PC-3 (cell line): ENCODE data around the gene EMP1. TPM values are rescaled to one million over a fixed set of nuclear protein-coding genes. Genes with fewer than 3 reads are reported as not detected.

Source experiments
- ATAC-seq: fragments of 200-7000 bp; cut with Tn5 transposase; 2 replicates; pipeline ENCODE4 v1.9.1; 2020; ENCODE audit warnings: mild to moderate bottlenecking, moderate library complexity
- BruUV-seq: library from RNA; stranded (reverse); fragments of 400-500 nt; replicated peaks from 2 replicates; lab custom pipeline; 2021; lab: Mats Ljungman, UMichigan
- CTCF ChIA-PET: fragments of 300-600 bp; sonication (Branson Sonifier 250); formaldehyde crosslinking; loops from one replicate; lab custom pipeline; 2022; ENCODE audit warnings: antibody characterized with exemption; lab: Charles Lee
- POLR2A ChIA-PET: fragments of 300-600 bp; sonication (Branson Sonifier 250); formaldehyde crosslinking; loops from one replicate; lab custom pipeline; 2022; ENCODE audit warnings: antibody characterized with exemption; ENCODE audit not compliant: unreplicated experiment; lab: Charles Lee
- DNase-seq: peaks from one replicate; pipeline ENCODE4 v3.0.0-alpha.2; 2015
- H2AFZ ChIP-seq: fragments of 300-600 bp; sonication (generic); 2 replicates; pipeline ENCODE4 v1.6.0; 2016; ENCODE audit warnings: antibody characterized with exemption, low read length
- H3F3A ChIP-seq: fragments of 300-600 bp; sonication (generic); one replicate; pipeline ENCODE4 v1.6.0; 2017; ENCODE audit warnings: antibody characterized with exemption, low read length, control low read depth, mild to moderate bottlenecking; ENCODE audit not compliant: unreplicated experiment
- H3K27ac ChIP-seq: fragments of 300-600 bp; sonication (generic); 2 replicates; pipeline ENCODE4 v1.5.1; 2016; ENCODE audit warnings: mild to moderate bottlenecking, low read length
- H3K27me3 ChIP-seq: fragments of 300-600 bp; sonication (generic); 2 replicates; pipeline ENCODE4 v1.6.1; 2016; ENCODE audit warnings: low read length, mixed read lengths
- H3K36me3 ChIP-seq: fragments of 300-600 bp; sonication (generic); 2 replicates; pipeline ENCODE4 v1.6.1; 2016; ENCODE audit warnings: low read depth, mixed run types, low read length, mixed read lengths
- H3K4me1 ChIP-seq: fragments of 300-600 bp; sonication (generic); 2 replicates; pipeline ENCODE4 v1.5.1; 2016; ENCODE audit warnings: low read length; ENCODE audit not compliant: insufficient read depth
- H3K4me2 ChIP-seq: fragments of 300-600 bp; sonication (generic); 2 replicates; pipeline ENCODE4 v1.6.0; 2016; ENCODE audit warnings: low read length
- H3K4me3 ChIP-seq: fragments of 300-600 bp; sonication (generic); 2 replicates; pipeline ENCODE4 v1.5.1; 2016; ENCODE audit warnings: mild to moderate bottlenecking, low read length, mixed read lengths
- H3K79me2 ChIP-seq: fragments of 300-600 bp; sonication (generic); 2 replicates; pipeline ENCODE4 v1.6.1; 2017; ENCODE audit warnings: low read length, mixed read lengths
- H3K9ac ChIP-seq: fragments of 300-600 bp; sonication (generic); 2 replicates; pipeline ENCODE4 v1.6.0; 2016; ENCODE audit warnings: mild to moderate bottlenecking, low read length
- H3K9me2 ChIP-seq: fragments of 300-600 bp; sonication (generic); replicated peaks from 2 replicates; pipeline ENCODE4 v1.6.1; 2016; ENCODE audit warnings: mixed run types, low read length, mixed read lengths
- H3K9me3 ChIP-seq: fragments of 300-600 bp; sonication (generic); 2 replicates; pipeline ENCODE4 v1.6.1; 2016; ENCODE audit warnings: low read length, mixed read lengths
- H4K20me1 ChIP-seq: fragments of 300-600 bp; sonication (generic); 2 replicates; pipeline ENCODE4 v1.6.1; 2016; ENCODE audit warnings: low read length, mixed read lengths
- CTCF ChIP-seq: fragments of 300-600 bp; sonication (generic); conservative IDR thresholded peaks from 2 replicates; pipeline ENCODE4 v1.5.1; 2017; ENCODE audit warnings: antibody characterized with exemption, low read depth, mild to moderate bottlenecking, low read length
- EZH2 ChIP-seq: fragments of 300-600 bp; sonication (generic); IDR thresholded peaks from one replicate; pipeline ENCODE4 v1.6.1; 2017; ENCODE audit warnings: antibody characterized with exemption, mild to moderate bottlenecking, low read length; ENCODE audit not compliant: unreplicated experiment
- EZH2phosphoT487 ChIP-seq: fragments of 300-600 bp; sonication (generic); IDR thresholded peaks from 2 replicates; pipeline ENCODE4 v1.6.1; 2018; ENCODE audit warnings: mild to moderate bottlenecking, antibody characterized with exemption, low read length, borderline replicate concordance
- intact Hi-C: fragments of 100-400 bp; cut with micrococcal nuclease; formaldehyde crosslinking; loops from 2 replicates; pipeline ENCODE4 v1.9.0; 2023
- total RNA-seq: library from RNA; depleted of rRNA; stranded (reverse); fragments of >200 nt; gene quantifications from 2 replicates; pipeline ENCODE4 v1.2.3, GENCODE V29; 2014

The EMP1 gene
- total RNA-seq, 1 experiment from 2014 or later, result 158 TPM

DNA sequence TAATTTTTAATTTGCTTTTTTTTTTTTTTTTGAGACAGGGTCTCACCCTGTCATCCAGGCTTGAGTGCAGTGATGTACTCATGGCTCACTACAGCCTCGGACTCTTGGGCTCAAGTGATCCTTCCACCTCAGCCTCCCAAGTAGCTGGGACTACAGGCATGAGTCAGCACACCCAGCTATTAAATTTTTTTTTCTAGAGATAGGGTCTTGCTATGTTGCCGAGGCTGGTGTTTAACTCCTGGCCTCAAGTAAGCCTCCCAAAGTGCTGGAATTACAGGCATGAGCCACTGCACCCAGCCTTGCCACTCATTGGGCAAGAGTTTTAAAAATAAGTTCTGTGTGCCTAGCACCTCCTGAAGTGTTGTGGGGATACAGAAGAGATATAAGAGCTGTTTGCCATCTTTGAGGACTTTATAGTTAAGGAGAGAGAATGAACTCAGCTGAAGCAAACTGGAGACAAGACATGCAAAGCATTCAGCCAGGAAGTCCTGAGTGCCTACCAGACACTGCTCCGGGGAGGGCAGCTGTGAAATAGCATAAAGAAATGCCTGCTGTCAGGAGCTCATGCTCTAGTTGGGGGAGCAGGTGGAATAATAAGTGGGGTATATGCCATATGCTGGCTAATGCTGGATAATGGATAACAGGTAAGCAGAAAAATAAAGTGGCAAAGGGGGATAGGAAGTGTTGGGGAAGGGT, 15.0 kb upstream of the EMP1 start:
- Histone ChIP-seq H3K27ac (no peak overlapping the region), H3K9ac (no peak overlapping the region), H3K9me2 (no peaks in the 10 kb centered on the region), H3K36me3 (no peaks in the 10 kb centered on the region), H4K20me1 (no peaks in the 10 kb centered on the region), H3F3A (no peaks in the 10 kb centered on the region), H3K79me2 (no peaks in the 10 kb centered on the region), H3K27me3 (no peaks in the 10 kb centered on the region), H3K4me1 (peaks cover 45% of the 10 kb centered on the region), H3K4me3 (no peak overlapping the region), H3K4me2 (no peak overlapping the region), H3K9me3 (no peaks in the 10 kb centered on the region), H2AFZ (no peak overlapping the region)
- TF ChIP-seq EZH2 (no peak), CTCF (no peak), EZH2phosphoT487 (no peak)
- no TSS peak for BruUV-seq
- ChIA-PET CTCF (no interaction called here), POLR2A (interaction anchor here (0.5 kb wide), 1 partner anchor 81 kb away, joined by 4 read pairs; no protein-coding TSS in a partner anchor)
- DNase-seq (no peak), ATAC-seq (no peak)
- intact Hi-C loops, result loop anchor here (2.0 to 5.0 kb wide), 2 partner anchors 15 to 44 kb away; partner anchors contain the start of gene EMP1

DNA sequence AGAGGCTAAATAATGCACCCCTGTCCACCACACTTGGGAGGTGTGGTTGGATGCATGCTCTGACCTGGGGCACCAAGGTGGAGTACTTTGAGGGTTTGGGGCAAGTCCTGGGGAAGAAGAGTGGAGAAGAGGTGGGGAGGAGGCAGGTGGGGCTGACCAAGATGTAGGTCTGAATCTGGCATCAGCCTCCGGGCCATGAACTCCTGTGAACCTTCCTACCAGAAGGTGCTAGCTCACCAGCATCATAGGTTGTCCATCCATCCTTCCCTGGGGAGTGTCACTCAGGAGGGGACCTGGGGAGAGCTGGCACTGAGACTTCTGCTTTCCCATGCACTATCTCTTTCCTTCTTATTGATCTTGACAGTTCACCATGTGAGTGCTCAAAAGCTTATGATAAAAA, 13.6 kb upstream of the EMP1 start:
- Histone ChIP-seq H4K20me1 (no peaks in the 10 kb centered on the region), H2AFZ (no peak overlapping the region), H3K27me3 (no peaks in the 10 kb centered on the region), H3K4me2 (no peak overlapping the region), H3K4me1 (peaks cover 50% of the 10 kb centered on the region), H3K27ac (peak overlapping the region; percentile 81), H3F3A (no peaks in the 10 kb centered on the region), H3K9ac (peak overlapping the region; percentile 18; the same call in 1 of the 2 replicates), H3K4me3 (no peak overlapping the region), H3K79me2 (no peaks in the 10 kb centered on the region), H3K36me3 (no peaks in the 10 kb centered on the region), H3K9me3 (no peaks in the 10 kb centered on the region), H3K9me2 (no peaks in the 10 kb centered on the region)
- CTCF ChIA-PET, result no interaction called here
- no TSS peak for BruUV-seq
- POLR2A ChIA-PET, result no interaction called here
- ATAC-seq (no peak), DNase-seq (no peak)
- TF ChIP-seq EZH2phosphoT487 (no peak), EZH2 (no peak), CTCF (no peak)
- intact Hi-C loops, result loop anchor here (2.0 to 5.0 kb wide), 2 partner anchors 14 to 46 kb away; partner anchors contain the start of gene EMP1

DNA sequence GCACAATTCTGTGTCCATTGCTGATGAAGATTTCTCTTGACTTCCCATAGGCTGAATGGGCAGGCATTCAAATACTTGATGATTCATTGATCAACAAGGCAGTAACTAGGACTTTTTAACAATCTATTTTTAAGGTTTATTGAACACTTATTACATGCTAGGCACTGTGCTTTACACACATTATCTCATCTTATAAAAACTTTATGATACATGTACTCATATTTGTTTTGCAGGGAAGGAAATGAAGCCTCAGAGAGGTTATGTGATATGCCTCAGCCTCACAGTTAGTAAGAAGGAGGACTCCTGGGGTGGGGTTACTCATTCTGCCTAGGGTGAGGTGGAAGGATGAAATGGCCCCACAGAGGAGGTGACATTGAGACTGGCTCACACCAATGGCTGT, 12.9 kb upstream of the EMP1 start:
- Histone ChIP-seq H3K36me3 (no peaks in the 10 kb centered on the region), H3K27ac (peak overlapping the region; percentile 81), H3K27me3 (no peaks in the 10 kb centered on the region), H3K79me2 (no peaks in the 10 kb centered on the region), H3F3A (no peaks in the 10 kb centered on the region), H3K9me3 (no peaks in the 10 kb centered on the region), H3K4me2 (0 out of 2 replicates have a peak overlapping the region, but pooled peaks have one; percentile 10), H3K9ac (0 out of 2 replicates have a peak overlapping the region, but pooled peaks have one; percentile 18), H2AFZ (no peak overlapping the region), H3K9me2 (no peaks in the 10 kb centered on the region), H3K4me1 (peaks cover 53% of the 10 kb centered on the region), H4K20me1 (no peaks in the 10 kb centered on the region), H3K4me3 (no peak overlapping the region)
- DNase-seq (peak; percentile 76), ATAC-seq (peak; percentile 66)
- ChIA-PET CTCF (interaction anchor here (0.5 kb wide), 1 partner anchor 288 kb away, joined by 8 read pairs; no protein-coding TSS in a partner anchor), POLR2A (interaction anchor here (0.5 kb wide), 1 partner anchor 13 kb away, joined by 3 read pairs; the partner anchor contains the start of gene EMP1)
- no TSS peak for BruUV-seq
- intact Hi-C loops, result loop anchor here (2.0 to 5.0 kb wide), 2 partner anchors 13 to 46 kb away; partner anchors contain the start of gene EMP1
- no peak for TF ChIP-seq EZH2phosphoT487
